Lung (tissue), 12 donors: ENCODE measurements around the gene SLC6A18. TPM values are rescaled to one million over a fixed set of nuclear protein-coding genes. Genes with fewer than 3 reads are reported as not detected.

Experiments used
- ATAC-seq: fragments of 200-7000 bp; cut with Tn5 transposase; one replicate; pipeline ENCODE4 v1.9.1; 2020; ENCODE audit warnings: moderate number of reproducible peaks; ENCODE audit not compliant: insufficient read depth, low FRiP score
- DNase-seq, 3 donors: peaks; one replicate each; pipeline ENCODE4 v3.0.0-alpha.2; 2013 to 2017
- H3K27ac ChIP-seq, 2 donors: one replicate each; pipeline ENCODE4 v1.5.1; 2013; ENCODE audit warnings: mild to moderate bottlenecking in 2 of 2, moderate library complexity in 2 of 2, control low read depth in 1 of 2, inconsistent platforms in 1 of 2, low read depth in 1 of 2, low read length in 1 of 2
- H3K27me3 ChIP-seq, 3 donors: one replicate each; pipeline ENCODE4 v1.5.1; 2013; ENCODE audit warnings: low read length in 2 of 3; ENCODE audit not compliant: control insufficient read depth in 3 of 3, insufficient read depth in 3 of 3
- H3K36me3 ChIP-seq, 4 donors: one replicate each; pipeline ENCODE4 v1.5.1; 2013; ENCODE audit warnings: low read length in 4 of 4, mild to moderate bottlenecking in 1 of 4, moderate library complexity in 1 of 4; ENCODE audit not compliant: control insufficient read depth in 4 of 4, insufficient read depth in 4 of 4
- H3K4me1 ChIP-seq, 5 donors: one replicate each; pipeline ENCODE4 v1.5.1; 2013; ENCODE audit warnings: low read length in 5 of 5, mild to moderate bottlenecking in 2 of 5, moderate library complexity in 1 of 5; ENCODE audit not compliant: control insufficient read depth in 5 of 5, insufficient read depth in 5 of 5
- H3K4me3 ChIP-seq: one replicate; pipeline ENCODE4 v1.5.1; 2013; ENCODE audit warnings: mild to moderate bottlenecking, control low read depth, moderate library complexity
- H3K9ac ChIP-seq, 2 donors: one replicate each; pipeline ENCODE4 v1.5.1; 2013; ENCODE audit warnings: low read length in 2 of 2, control low read depth in 1 of 2; ENCODE audit not compliant: insufficient read depth in 1 of 2
- H3K9me3 ChIP-seq, 4 donors: one replicate each; pipeline ENCODE4 v1.5.1; 2013; ENCODE audit warnings: low read length in 3 of 4, mild to moderate bottlenecking in 1 of 4, moderate library complexity in 1 of 4; ENCODE audit not compliant: control insufficient read depth in 4 of 4, insufficient read depth in 3 of 4
- WGBS, 2 donors: extraction: QIAGEN DNeasy Blood & Tissue Kit; methylation state at CpG; one replicate each; pipeline ENCODE4 v1.1.7; 2013; 5-methylcytosine and 5-hydroxymethylcytosine counted together
- polyA plus RNA-seq, 2 donors: library from polyadenylated mRNA; stranded (reverse); fragments of 200-250 nt; gene quantifications; one replicate each; pipeline ENCODE4 v1.2.1, GENCODE V29; 2013
- total RNA-seq, 2 donors: library from RNA; depleted of rRNA in 1 of 2; stranded (reverse); fragments of >200 nt in 1 of 2; gene quantifications; one replicate each; pipeline ENCODE4 v1.2.1, GENCODE V29; 2014 to 2021
- TF ChIP-seq, protein P1 (sequence below): IDR thresholded peaks from 2 replicates; pipeline ENCODE4 v1.5.1; 2012; ENCODE audit warnings: mild to moderate bottlenecking; ENCODE audit errors: control extremely low read depth, extremely low read depth
- donor health status: control.
- donor health status: control.
- donor health status: Bipolar disorder and iron deficiency.
- donor health status: healthy.
- donor health status: DM: yes; HTN: yes; CAD: no.

SLC6A18 gene
- total and polyA plus RNA-seq, 4 donors: not detected

DNA sequence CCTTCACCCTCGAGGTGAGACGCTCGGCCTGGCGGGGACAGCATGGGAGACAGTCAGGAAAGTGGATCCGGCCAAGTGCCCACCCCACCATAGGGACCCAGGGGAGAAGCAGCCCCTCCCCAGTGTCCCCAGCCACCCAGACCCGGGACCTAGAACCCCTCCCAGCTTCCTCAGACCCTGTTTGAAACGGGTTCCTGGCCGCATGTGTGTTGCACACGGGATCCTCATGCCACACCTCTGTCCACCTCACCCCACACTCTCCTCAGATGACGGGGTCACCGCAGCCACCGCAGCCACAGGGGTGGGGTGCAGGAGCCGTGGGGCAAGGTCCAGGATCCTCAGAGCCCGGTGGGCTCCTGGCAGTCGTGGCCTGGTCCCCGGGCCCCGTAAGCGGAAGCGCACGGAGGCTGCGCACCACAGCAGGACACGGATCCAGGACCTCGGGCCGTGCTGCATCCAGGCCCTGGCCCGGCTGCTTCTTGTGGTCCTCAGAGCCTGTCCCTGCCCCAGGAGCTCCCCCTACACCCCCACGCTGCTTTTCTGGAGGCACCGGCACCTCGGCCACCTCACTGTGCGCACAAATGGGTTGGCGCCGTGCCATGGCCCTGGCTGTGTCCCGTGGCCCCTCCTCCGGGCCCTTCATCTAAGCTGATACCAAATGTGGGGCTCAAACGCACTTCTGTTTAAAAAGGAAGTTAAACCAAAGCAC lies 54.4 kb downstream of the SLC6A18 start:
- DNase-seq: no peak
- Histone ChIP-seq H3K36me3 (no peaks in the 10 kb centered on the region), H3K27me3 (no peaks in the 10 kb centered on the region), H3K9ac (no peak overlapping the region), H3K4me3 (no peak overlapping the region), H3K27ac (no peak overlapping the region), H3K9me3 (peaks cover 0 to 10% (median 0%) of the 10 kb centered on the region in 4 donors), H3K4me1 (no peaks in the 10 kb centered on the region)
- TF ChIP-seq, protein P1, sequence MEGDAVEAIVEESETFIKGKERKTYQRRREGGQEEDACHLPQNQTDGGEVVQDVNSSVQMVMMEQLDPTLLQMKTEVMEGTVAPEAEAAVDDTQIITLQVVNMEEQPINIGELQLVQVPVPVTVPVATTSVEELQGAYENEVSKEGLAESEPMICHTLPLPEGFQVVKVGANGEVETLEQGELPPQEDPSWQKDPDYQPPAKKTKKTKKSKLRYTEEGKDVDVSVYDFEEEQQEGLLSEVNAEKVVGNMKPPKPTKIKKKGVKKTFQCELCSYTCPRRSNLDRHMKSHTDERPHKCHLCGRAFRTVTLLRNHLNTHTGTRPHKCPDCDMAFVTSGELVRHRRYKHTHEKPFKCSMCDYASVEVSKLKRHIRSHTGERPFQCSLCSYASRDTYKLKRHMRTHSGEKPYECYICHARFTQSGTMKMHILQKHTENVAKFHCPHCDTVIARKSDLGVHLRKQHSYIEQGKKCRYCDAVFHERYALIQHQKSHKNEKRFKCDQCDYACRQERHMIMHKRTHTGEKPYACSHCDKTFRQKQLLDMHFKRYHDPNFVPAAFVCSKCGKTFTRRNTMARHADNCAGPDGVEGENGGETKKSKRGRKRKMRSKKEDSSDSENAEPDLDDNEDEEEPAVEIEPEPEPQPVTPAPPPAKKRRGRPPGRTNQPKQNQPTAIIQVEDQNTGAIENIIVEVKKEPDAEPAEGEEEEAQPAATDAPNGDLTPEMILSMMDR: no peak
- 88 to 92% methylated on average over 34 of the region's 34 CpGs for WGBS, 2 donors
- ATAC-seq: no peak

DNA sequence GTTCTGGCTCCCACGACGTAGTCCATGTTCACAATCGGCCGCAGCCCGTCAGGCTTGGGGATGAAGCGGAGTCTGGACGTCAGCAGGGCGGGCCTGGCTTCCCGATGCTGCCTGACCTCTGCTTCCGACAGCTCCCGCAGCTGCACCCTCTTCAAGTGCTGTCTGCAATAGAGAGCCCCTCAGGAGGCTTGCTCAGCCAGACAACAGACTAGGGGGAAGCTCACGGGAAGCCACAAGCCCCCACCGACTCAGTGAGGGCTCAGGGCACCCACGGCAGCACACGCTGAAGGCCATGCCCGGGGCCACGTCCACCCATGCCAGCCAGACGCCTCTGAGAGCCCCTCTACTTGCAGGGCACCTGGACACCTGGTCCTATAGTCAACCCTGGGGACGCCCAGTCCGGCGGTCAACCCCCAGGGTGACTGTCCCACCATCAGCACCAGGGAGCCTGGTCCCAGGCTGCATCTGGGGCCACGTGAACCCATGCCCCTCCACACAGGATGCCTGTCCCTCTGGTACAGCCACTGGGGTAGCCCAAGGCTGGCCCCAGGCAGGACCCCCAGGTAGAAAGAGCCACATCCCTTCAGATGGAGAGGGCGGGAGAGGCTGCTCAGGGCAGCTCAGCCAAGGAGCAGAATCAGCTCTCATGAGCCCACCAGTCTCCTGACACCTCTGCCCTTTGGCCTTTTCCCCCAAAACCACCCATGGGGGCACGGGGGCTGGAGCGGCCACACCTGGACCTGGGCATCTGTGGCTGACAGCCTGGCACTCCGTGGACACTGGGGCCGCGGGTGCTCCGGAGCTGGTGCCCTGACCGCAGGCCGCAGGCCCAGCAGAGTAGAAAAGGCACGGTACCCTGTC lies 55.2 kb downstream of the SLC6A18 start:
- no peak for DNase-seq

DNA sequence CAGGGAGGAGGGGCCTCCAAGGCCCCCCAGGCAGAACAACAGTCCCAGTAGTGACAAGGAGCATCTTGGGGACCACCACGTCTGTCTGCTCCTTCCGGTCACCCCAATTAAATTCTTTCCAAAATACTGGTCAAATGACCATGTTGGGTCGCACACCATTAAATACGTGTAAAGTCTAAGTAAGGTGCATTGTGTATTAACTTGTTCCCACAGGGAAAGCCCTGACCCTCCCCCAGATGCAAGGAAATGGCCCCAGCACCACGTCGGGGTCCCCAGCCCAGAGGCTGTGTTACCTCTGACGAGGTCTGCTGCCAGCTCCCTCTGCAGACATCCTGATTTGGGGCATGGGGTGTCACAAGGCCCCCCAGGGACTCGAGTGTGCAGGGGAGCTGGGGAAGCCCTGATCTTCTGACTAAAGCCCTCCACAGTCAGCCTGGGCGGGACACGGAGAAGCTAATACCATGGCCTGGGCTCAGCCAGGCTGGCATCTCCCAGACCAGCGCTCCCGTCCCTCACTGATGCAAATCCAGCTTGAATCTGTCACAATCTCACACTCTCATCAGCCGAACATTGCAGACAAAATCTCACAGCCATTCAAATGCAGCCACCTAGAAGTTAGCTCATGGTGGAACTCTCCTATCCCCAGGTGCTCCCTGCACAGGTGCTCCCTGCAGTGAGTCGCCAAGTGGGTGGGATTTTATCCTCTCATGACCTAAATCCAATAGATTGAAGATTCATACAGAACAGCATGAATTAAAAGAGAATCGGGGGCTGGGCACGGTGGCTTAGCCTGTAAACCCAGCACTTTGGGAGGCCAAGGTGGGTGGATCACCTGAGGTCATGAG lies 56.1 kb downstream of the SLC6A18 start:
- no peak overlapping the region for H3K9ac ChIP-seq
- H3K36me3 ChIP-seq: no peaks in the 10 kb centered on the region
- TF ChIP-seq, protein P1: no peak
- no peak overlapping the region for H3K4me3 ChIP-seq
- WGBS, 2 donors: 83 to 92% methylated on average over 16 of the region's 16 CpGs
- H3K4me1 ChIP-seq: no peaks in the 10 kb centered on the region
- ATAC-seq (no peak), DNase-seq (peak in 1 of 3 donors; percentile 5)
- no peak overlapping the region for H3K27ac ChIP-seq
- H3K9me3 ChIP-seq: peaks cover 0 to 11% (median 0%) of the 10 kb centered on the region in 4 donors
- no peaks in the 10 kb centered on the region for H3K27me3 ChIP-seq

More for the DNA sequence above, 55.2 kb downstream of the SLC6A18 start:
- H3K27me3 ChIP-seq: no peaks in the 10 kb centered on the region
- ATAC-seq: no peak
- H3K4me3 ChIP-seq: no peak overlapping the region
- no peak overlapping the region for H3K9ac ChIP-seq
- H3K36me3 ChIP-seq: no peaks in the 10 kb centered on the region
- H3K27ac ChIP-seq: no peak overlapping the region
- 90 to 95% methylated on average over 29 to 32 of the region's 32 CpGs for WGBS, 2 donors
- TF ChIP-seq, protein P1: no peak
- peaks cover 0 to 10% (median 0%) of the 10 kb centered on the region in 4 donors for H3K9me3 ChIP-seq
- no peaks in the 10 kb centered on the region for H3K4me1 ChIP-seq
